M059J (cell line): Measurements from ENCODE around the gene SLX4IP. TPM values are rescaled to one million over a fixed set of nuclear protein-coding genes. Genes with fewer than 3 reads are reported as not detected.

Source experiments
- DNase-seq: peaks from one replicate; pipeline ENCODE4 v3.0.0-alpha.2; 2012; ENCODE audit warnings: low read depth
- total RNA-seq: library from RNA; depleted of rRNA; stranded (reverse); fragments of >200 nt; shearing (Covaris generic); gene quantifications from 2 replicates; pipeline ENCODE4 v1.2.3, GENCODE V29; 2014

Gene SLX4IP
- total RNA-seq, 1 experiment from 2014 or later: 10.3 TPM

- no peak for DNase-seq
Observed at GRCh38 chr20:10496465-10496864, 61.4 kb downstream of the SLX4IP start.

- no peak for DNase-seq
Observed at GRCh38 chr20:10497283-10497682, 62.2 kb downstream of the SLX4IP start.

GRCh38 chr20:10497791-10498190 lies 62.7 kb downstream of the SLX4IP start:
- DNase-seq: peak; percentile 28

- DNase-seq: peak; percentile 78
Observed at GRCh38 chr20:10498200-10498599, 63.1 kb downstream of the SLX4IP start.

DNA sequence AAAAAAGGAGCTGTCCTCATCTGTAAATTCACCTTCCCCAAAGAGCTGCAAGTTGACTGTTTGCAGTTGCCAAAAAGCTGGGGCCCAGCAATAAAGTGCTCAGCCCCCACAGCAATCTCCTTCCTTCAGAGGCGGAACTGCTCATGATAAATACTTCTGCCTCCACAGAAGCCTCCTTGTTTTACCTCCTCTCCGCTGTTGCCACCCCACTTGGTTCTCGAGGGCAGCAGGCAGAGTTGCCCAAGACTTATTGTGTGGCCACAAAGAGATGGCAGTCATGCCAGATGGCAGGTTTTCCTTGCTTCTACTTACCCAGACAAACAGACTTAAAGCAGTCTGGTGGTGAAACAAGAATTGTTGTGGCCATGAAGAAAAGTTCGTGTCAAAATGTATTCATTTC lies 66.3 kb downstream of the SLX4IP start:
- peak; percentile 63 for DNase-seq

GRCh38 chr20:10502098-10502526 lies 67.0 kb downstream of the SLX4IP start:
- no peak for DNase-seq

GRCh38 chr20:10504608-10504993 lies 69.5 kb downstream of the SLX4IP start:
- no peak for DNase-seq

DNA sequence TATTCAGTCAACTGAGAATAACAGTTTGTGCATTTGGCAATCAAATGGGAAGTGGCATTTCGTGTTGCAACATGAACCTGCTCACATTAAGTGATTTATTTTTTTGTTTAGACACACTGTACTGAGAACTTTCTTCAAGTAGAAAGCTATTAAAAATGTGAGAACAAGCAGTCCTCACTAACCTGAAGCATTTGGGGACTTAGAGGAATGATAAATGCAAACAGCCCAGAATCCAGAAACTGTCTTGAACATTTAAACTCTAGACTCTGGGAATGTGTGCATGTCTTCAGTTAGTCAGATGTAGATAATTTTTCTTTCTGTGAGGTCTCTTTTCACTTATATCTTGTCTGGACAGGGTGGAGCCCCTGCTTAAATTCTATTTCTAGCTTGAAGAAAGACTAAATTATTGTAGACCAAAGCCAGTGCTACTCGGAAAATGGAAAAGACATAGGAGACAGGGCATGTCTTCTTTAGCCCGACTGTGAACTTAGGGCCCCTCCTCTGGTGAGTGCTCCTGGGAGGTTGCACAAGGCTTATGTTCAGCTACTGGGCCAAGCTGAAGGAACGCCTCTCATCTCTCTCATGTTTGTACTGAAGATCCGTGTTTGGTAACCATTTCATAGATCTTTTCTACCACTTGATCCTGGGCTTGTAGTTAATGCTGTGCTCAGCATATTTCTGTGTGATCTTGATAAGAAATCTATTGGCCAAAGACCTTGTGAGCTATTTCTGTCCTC lies 70.1 kb downstream of the SLX4IP start:
- no peak for DNase-seq

DNA sequence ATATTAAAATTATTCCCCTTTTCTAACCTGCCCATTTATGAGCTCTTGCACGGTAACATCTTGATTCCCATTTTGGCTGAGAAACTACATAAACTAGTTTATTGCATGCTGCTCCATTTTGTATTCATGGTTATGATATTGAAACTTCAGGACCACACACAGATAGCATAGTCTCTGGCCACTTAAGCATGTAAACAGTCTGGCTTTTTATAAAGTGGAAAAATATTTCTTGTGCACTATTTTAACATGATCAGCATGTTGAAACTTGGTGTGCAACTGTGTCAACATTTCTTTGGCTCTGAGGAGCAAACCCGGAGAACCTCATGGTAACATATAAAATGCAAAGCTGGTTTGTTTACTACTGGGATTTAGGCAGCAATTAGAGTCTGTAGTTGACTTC lies 70.7 kb downstream of the SLX4IP start:
- no peak for DNase-seq

GRCh38 chr20:10507052-10507451 lies 71.9 kb downstream of the SLX4IP start:
- no peak for DNase-seq

- DNase-seq: peak; percentile 83
Observed at GRCh38 chr20:10508060-10508459, 73.0 kb downstream of the SLX4IP start.

GRCh38 chr20:10508468-10509251 lies 73.6 kb downstream of the SLX4IP start:
- DNase-seq: peak; percentile 85

GRCh38 chr20:10509376-10509775 lies 74.3 kb downstream of the SLX4IP start:
- no peak for DNase-seq

DNA sequence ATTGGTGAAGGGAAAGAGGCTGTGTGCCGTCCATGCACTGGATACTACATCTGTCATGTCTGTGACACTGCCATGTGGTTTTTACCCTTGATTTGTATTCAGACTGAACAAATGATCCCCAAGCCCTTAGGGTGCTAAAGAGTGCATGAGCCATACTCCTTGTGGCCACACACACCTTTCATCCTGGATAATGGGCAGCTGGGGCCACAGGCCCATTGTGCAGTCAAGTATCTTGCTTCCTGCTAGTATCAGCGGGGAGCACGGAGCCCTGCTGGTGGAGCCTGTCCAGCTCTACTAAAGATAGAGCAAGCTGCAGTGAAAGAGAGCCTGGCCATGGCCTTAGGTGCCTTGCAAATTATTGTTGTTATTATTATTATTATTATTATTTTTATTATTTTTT lies 75.1 kb downstream of the SLX4IP start:
- DNase-seq: peak; percentile 39

DNA sequence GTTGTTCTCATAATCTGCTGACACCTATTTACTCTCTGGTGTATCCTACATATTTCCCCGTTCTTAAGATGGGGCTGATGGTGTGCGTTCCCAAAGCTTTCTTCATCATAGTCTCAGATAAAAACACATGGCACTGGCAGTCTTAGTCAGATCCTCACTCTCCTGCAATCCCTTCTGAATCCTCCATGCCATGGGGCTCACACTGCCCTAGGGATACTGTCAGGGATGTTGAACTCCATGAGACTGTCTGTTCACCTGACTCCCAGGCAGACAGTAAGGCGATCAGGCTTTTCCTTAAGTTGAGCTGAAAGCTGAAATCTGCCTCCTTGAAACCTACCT lies 76.0 kb downstream of the SLX4IP start:
- no peak for DNase-seq

DNA sequence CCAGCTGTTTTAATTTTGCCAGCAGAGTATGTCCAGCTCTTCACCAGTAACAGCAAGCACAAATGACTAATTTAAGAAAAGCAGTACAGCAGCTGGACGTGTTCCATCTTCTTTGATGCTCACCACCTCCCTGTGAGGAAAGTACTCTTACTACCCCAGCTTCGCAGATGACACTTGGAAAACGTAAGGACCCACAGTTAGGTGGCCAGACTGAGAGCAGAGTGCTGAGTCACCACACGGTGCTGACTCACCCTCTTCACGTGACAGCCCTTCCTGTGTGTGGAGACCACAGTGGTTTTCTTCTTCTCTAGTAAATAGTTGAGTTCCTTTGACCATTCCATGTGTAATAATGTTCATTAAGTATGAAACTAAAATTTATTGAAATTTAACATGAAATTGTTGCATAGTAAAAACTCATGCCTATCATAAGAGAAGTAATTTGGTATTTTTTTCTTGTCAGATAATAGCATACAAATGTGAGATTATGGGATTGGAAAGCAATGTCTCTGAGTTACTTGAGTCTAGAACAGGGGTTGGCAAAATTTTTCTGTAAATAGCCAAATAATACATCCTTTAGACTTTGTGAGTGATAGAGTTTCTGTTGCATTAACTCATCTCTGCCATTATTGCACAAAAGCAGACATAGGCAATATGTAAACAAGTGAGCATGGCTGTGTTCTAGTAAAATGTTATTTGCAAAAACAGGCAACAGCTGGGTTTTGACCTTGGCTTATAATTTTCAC lies 76.6 kb downstream of the SLX4IP start:
- peak; percentile 100 for DNase-seq

DNA sequence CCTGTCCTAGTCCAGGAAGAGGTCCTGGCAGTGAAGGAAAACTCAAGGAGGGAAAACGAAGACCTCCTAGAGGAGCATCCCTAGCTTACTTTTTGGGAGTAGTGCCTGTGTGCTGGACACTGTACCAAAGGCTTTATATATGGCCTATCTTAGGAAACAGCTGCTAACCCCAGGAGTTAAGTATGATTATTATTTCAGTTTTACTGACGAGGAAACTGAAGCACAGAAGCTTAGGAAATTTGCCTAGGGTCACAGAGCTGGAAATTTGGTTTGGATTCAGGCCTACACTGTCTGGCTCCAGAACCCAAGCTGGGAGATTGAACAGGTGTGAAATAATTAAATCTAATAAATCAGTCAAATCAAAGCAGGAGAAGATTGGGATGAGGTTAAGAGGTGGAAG lies 78.0 kb downstream of the SLX4IP start:
- DNase-seq: no peak

DNA sequence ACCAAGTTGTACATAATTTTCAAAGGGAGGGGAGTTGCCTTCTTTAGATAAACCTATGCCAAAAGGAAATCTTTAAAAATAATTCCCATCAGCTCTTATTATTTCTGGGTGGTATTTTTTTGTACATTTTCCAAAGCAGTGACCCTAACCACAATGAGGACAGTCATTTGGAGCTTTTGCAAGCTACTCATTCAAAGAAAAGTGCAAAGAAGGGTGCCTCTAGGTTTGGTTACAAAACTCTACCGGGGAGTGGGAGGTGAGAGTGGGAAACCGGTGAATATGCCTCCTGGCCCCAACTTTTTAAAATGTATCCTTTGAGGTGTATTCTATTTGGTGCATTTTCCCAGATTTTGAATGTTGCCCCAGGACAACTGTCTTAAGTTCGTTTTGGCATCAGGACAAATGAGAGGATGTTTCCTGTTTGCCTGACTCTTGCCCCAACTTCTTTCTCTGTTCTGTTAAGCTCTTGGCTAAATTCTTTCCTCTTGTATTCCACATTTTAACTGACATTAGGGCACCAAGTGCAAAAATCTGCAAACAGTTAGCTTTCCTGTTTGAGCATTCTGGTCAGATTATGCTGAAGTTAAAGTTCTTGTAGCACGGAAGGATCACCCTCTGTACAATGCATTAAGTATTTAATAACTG lies 78.9 kb downstream of the SLX4IP start:
- peak; percentile 76 for DNase-seq

- DNase-seq: no peak
Observed at GRCh38 chr20:10516529-10516928, 81.4 kb downstream of the SLX4IP start.

GRCh38 chr20:10519361-10520046 lies 84.4 kb downstream of the SLX4IP start:
- DNase-seq: peak; percentile 95

DNA sequence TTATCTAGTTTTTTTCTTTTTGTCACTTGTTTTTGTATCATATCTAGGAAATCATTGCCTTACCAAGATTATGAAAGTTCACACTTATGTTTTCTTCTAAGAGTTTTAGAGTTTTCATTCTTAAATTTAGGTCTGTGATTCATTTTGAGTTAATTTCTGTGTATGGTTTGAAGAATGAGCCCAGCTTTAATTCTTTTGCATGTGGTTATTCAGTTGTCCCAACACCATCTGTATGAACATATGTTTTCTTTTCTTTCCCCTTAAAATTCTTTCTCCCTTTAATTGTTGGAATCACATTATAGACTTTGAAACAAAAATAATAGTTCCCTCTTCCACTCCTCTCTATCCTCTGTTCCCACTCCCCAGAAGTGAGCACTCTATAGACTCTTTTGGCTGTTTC lies 85.4 kb downstream of the SLX4IP start:
- no peak for DNase-seq
